ENCODE data around the gene GNG13. TPM values are rescaled to one million over a fixed set of nuclear protein-coding genes. Genes with fewer than 3 reads are reported as not detected.

GNG13 gene
- total RNA-seq, 1 donor from 2014 or later = not detected

DNA sequence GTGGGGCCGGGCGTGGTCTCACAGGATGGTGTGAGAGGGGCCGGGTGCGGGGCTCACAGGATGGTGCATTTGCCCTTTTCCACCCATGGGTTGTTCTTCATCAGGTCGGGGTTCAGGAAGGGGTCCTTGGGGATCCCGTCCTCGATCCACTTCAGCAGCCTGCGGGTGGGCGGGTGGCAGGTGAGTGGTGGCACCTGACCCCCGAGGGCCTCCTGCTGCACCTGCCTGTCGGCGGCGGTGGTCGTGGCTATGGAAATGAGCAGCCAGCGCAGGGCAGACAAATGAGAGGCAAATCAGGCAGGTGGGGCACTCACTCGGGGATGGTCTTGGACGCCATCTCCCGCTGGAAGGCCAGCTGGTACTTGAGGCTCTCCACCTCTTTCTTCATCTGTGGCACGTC lies 1.9 kb downstream of the GNG13 start:
- ATAC-seq (ENCODE audit: poor library complexity) = no peak
- DNase-seq = no peak
- intact Hi-C loops (cut with DNase I) = no loop called here

DNA sequence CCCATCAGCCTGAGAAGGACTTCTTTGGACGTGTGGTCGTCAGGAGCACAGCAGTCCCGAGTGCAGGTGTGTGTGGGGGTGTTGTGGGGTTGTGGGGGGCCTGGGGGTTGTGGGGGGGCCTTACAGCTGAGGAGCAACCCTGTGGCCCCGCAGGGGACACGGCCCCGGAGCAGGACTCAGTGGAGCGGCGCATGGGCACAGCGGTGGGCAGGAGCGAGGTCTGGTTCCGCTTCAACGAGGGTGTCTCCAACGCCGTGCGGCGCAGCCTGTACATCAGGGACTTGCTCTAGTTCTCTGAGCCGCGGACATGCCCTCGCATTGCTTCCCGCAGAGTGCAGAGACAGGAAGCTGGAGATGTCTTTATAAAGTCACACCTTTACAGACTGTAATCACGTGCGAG lies 2.8 kb downstream of the GNG13 start:
- DNase-seq (no peak), ATAC-seq (ENCODE audit: poor library complexity) (no peak)
- intact Hi-C loops (cut with DNase I) = no loop called here

DNA sequence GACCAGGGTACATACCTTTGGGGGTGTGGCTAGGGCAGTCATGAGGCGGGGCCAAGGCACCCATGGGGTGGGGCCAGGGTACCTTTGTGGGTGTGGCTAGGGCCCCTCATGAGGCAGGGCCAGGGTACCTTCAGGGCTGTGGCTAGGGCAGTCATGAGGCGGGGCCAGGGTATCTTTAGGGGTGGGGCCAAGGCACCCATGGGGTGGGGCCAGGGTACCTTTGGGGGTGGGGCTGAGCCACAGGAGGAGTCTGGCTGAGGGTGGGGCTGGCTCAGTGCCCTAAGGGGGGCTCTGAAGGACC lies 3.5 kb downstream of the GNG13 start:
- intact Hi-C loops (cut with DNase I) = no loop called here

DNA sequence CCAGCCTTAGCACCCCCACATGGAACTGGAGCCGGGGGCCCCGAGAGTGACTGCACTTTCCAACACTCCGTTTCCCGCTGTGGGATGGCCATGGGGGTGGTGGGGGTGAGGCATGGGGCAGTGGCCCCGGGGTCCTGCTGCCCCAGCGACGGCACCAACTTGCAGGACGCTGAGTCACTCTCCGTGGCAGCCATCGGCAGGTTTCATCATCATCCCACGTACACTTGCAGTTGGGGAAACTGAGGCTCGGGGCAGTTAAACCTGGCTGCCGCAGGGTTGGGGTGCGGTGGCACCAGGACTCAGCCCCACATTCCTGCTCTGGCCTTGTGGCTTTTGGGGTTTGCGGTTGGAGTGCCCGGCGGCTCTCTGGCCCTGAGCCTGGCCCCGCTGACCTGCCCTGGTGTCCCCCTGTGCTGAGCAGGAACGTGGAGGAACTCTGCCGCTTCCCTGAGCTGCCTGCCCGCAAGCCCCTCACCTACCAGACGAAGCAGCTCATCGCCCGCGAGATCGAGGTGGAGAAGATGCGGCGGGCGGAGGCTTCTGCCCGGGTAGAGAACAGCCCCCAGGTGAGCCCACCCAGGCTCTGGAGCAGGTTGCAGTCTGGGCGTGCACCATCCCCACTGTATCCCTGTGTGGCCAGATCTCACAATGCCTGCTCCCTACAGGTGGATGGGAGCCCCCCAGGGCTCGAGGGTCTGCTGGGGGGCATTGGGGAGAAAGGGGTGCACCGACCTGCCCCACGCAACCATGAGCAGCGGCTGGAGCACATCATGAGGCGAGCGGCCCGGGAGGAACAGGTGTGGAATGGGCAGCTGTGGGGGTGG lies 4.0 kb downstream of the GNG13 start:
- DNase-seq = no peak
- intact Hi-C loops (cut with DNase I) = no loop called here
- ATAC-seq (ENCODE audit: poor library complexity) = no peak

More for the DNA sequence above, 3.5 kb downstream of the GNG13 start:
- DNase-seq (no peak), ATAC-seq (ENCODE audit: poor library complexity) (no peak)

DNA sequence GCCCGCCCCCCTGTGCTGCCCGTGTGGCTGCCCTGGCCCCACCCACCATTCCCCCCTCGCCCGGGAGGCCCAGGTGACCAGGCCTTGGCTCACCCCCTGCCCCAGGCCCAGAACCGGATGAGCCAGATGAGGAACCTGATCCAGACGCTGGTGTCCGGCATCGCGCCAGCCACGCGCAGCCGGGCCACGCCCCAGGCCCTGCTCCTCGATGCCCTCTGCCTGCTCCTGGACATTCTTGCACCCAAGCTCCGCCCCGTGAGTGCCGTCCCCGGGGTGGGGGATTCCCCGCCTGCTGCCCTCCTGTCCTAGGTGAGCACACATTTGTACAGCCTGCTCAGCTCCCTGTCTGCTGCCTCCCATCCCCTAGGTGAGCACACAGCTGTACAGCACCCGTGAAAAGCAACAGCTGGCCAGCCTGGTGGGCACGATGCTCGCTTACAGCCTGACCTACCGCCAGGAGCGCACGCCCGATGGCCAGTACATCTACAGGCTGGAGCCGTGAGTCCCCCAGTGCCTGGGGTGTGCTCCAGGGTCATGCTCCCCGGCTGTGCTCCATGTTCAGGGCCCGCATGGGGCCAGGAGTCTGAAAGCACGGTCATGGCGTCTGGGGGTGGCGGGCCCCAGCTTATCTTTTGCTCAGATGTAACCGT lies 4.8 kb downstream of the GNG13 start:
- no peak for DNase-seq
- no peak for ATAC-seq (ENCODE audit: poor library complexity)
- intact Hi-C loops (cut with DNase I) = no loop called here

DNA sequence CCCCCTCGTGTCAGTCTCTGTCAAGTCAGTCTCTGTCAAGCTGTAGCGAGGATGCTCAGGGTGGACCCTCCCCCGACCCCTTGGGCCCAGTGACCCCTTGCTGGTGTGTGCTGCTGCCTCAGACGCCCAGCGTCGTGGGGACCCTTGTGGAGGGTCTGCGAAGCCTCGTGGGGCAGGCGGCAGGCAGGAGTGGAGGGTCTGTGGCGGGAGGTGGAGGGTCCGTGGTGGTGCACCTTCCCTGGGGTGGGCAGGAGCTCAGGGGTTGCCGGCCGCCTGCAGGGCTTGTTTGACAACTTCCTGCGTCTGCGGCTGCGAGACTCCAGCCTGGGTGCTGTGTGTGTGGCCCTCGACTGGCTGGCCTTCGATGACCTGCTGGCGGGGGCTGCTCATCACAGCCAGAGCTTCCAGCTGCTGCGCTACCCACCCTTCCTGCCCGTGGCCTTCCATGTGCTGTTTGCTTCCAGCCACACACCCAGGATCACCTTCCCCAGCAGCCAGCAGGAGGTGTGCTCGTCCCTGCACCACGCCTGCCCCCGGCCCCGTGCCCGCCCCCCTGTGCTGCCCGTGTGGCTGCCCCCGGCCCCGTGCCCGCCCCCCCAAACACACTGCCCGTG lies 5.6 kb downstream of the GNG13 start:
- DNase-seq (no peak), ATAC-seq (ENCODE audit: poor library complexity) (no peak)
- intact Hi-C loops (cut with DNase I) = no loop called here

DNA sequence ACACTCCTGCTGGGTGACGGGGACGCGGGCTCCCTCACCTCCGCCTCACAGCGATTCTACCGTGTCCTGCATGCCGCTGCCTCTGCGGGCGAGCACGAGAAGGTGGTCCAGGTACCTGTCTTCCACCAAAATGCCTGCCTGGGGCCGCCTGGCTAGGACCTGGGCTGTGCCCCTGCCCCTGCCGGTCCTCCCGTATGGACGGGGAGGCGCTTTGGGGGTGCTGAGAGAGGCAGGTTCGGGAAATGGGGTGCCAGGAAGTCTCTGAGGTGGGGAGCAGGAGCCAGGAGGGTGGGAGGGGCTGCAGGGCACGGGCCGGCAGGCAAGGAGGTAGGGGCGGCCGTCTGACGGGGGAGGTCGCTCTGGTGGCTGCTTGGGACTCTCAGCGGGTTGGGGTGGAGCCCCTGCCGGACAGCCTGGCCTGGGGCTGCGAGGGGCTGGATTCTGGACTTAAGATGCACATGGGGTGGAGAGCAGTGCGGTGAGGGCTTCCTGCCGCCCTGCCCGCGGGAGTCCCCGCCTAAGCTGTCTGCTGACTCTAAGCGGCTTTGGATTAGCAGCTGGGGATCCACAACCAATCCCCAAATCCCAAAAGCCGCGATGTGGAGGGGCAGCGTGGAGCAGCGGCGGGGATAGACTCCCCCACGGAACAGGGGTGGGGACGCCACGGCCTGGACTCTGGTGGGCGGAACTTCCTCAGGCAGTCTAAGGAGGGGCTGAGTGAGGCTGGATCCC lies 6.3 kb downstream of the GNG13 start:
- DNase-seq (no peak), ATAC-seq (ENCODE audit: poor library complexity) (no peak)
- intact Hi-C loops (cut with DNase I) = no loop called here

DNA sequence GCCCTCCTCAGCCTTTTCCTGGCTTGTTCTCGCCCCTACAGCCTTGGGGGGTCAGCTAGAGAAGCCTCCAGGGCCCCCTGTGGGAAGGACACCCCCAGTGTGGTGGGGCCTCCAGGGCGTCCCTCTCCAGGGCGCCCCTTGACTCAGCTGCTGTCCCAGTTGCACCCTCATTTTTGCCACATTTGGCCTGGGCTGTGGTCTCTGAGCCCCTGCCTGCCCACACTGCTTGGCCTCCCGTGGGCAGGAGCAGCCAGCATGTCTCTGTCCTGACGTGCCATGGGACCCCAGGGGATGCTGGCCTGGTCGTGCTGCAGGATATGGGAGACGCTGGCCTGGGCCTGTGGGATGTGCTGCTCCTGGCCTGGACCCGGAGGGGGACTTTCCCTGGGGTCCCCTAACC lies 7.1 kb downstream of the GNG13 start:
- intact Hi-C loops (cut with DNase I) = no loop called here
- DNase-seq = no peak
- ATAC-seq (ENCODE audit: poor library complexity) = no peak

DNA sequence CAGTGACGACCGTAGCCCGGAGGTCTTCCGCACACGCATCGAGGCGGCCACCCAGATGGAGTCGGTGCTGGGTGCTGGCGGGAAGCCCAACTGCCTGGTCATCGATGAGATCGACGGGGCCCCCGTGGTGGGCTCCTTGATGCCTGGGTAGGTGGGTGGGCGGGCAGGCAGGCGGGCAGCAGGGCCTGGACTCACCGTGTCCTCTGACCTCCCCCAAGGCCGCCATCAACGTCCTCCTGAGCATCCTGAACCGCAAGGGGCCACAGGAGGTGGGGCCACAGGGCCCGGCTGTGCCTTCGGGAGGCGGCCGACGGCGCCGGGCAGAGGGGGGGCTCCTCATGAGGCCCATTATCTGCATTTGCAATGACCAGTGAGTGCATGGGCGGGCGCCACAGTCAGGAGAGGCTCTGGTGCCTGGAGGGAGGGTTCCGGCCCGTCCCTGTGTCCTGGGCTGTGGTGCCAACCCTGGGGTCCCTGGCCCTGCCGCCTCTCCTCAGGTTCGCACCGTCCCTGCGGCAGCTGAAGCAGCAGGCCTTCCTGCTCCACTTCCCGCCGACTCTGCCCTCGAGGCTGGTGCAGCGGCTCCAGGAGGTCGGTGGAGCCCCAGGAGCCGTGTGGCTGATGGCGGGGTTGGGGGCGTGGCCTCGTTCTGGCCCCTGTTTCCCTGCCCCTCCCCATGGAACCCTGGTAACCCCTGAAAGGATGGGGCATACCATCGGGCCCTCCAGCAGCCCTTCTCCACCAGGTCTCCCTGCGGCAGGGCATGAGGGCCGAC lies 8.1 kb downstream of the GNG13 start:
- intact Hi-C loops (cut with DNase I) = no loop called here
- no peak for ATAC-seq (ENCODE audit: poor library complexity)

DNA sequence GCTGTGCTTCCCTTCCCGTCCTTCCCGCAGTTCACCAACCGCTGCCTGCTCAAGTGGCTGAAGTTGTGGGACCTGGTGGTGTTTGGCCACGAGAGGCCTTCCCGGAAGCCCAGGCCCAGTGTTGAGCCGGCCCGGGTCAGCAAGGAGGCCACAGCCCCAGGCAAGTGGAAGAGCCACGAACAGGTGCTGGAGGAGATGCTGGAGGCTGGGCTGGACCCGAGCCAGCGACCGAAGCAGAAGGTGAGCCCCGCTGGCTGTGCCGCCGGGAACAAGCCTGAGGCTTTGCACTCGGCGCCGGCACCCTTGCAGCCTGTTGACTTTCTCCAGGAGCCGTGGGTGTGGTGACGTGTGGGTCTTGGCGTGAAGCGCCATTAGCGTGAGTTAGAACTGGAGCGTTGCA lies 9.4 kb downstream of the GNG13 start:
- DNase-seq (no peak), ATAC-seq (ENCODE audit: poor library complexity) (no peak)
- intact Hi-C loops (cut with DNase I) = no loop called here

More for the DNA sequence above, 8.1 kb downstream of the GNG13 start:
- DNase-seq = no peak

DNA sequence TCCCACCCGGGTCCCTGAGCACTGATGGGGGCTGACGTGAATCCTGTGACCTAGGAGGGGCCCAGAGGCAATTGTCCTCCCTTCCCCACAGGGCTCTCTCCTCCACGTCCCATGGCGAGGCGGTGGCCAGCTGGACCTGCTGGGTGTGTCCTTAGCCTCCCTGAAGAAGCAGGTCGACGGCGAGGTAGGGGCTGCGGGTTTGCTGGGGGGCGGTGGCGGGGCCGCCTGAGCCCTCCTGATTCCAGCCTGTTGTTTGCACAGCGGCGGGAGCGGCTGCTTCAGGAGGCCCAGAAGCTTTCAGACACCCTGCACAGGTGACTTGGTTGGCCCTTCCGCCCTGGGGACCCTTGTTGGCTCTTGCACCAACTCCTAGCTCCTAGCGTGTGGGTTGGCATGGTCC lies 10.4 kb downstream of the GNG13 start:
- ATAC-seq (ENCODE audit: poor library complexity) (no peak), DNase-seq (no peak)
- intact Hi-C loops (cut with DNase I) = no loop called here

DNA sequence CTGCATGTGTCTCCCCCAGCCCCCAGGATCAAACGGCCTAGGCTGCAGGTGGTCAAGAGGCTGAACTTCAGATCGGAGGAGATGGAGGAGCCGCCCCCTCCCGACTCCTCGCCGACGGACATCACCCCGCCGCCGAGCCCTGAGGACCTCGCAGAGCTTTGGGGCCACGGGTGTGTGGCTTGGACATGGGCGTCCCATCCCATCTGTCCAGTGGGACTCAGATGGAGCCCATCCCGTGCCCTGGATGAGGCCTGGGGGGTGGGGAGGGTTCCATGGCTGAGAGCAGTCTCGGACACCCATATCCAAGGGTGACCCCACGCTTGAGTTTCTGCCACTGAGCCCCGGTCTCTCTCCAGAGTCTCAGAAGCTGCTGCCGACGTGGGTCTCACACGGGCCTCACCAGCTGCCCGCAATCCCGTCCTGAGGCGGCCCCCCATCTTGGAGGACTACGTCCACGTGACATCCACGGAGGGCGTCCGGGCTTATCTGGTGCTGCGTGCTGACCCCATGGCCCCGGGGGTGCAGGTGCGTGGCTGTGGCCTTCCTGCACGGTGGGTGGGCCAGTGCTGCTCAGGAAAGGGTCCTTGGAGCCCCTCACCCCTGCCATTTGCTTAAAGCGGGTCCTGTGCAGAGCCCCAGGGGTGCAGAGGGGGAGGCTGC lies 11.2 kb downstream of the GNG13 start:
- DNase-seq (no peak), ATAC-seq (ENCODE audit: poor library complexity) (no peak)
- intact Hi-C loops (cut with DNase I) = no loop called here

DNA sequence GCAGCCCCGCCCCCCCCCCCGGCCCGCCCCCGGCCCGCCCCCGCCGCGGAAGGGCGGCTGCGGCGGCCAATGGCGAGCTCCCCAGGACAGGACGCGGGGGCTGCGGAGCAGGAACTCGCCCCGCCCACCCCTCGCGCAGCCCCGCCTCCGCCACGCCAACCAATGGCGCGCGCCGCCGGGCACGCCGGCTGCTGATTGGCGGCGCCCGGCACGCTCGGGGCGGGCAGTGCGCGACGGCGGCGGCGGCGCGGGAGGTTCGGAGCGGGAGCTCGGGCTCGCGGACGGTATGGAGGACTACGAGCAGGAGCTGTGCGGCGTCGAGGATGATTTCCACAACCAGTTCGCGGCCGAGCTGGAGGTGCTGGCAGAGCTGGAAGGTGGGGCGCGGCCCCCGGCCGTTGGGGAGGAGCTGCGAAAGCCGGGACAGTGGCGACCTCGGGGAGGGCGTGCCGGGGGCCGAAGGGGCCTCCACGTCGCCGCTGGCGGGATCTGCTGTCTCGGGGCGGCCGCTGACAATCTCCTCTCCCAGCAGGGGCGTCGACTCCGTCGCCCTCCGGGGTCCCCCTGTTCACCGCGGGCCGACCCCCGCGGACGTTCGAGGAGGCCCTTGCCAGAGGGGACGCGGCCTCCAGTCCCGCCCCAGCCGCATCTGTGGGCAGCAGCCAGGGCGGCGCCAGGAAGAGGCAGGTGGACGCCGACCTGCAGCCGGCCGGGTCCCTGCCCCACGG lies 12.0 kb downstream of the GNG13 start, which contains the start of gene CHTF18:
Gene CHTF18 (plus strand): TSS at position 222 of the 728 bp plus-strand sequence. CDS start 65 bp downstream, at position 287.
- intact Hi-C loops (cut with DNase I) = no loop called here
- peak; percentile 96 for ATAC-seq (ENCODE audit: poor library complexity)

DNA sequence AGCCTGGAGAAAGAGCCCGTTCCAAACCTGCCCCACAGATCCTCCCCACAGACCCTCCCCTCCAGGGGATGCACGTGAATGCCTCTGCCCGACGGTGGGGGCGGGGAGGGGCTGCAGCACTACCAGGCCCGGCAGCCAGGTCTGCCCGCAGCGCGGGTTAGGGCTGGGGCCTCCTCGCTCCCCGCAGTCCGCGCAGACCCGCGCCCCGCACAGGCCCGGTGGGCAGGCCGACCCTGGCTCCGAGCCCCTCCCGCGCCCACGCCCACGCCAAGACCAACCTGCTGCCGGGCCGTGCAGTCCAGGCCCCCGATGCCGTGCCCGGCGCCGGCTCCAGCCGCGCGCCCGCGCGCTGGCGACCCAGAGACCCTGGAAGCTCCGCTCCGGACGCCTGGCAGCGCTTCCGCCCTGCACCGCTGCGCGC lies 12.5 kb downstream of the GNG13 start, which contains the start of gene RPUSD1:
Gene RPUSD1 (minus strand): TSS at position 404 of the 421 bp plus-strand sequence. CDS start 644 bp downstream, outside the sequence.
- intact Hi-C loops (cut with DNase I) = no loop called here
- DNase-seq = no peak
- ATAC-seq (ENCODE audit: poor library complexity) = no peak

More for the DNA sequence above, 12.0 kb downstream of the GNG13 start, which contains the start of gene CHTF18:
- peak; percentile 94 for DNase-seq

DNA sequence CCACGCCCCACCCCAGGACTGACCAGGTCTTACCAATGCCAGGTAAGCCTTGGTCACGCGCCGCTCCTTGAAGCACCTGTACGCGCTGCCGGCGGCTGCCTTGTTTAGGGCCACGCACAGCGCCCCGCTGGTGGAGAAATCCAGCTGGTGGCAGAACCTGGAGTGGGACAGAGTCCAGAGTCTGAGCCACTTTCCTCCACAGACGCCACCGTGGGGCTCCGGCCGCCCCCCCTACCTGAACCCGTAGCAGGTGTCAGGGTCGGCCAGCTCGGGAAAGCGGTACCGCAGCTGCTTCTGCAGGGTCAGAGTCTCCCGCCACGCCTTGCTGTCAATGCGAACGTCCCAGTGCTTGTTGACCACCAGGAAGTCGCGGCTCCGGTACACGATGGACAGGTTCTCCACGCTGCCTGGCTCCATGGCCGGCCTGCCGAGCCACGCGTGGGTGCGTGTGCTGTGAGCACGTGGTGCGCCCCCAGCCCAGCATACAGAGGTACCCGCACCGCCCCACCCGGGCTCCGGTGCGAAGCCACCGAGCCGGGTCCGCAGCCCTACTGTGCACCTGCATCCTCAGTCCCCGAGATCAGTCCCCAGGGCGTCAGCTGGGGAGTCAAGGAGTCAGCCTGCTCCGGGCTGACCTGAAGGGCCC lies 13.1 kb downstream of the GNG13 start:
- intact Hi-C loops (cut with DNase I) = no loop called here
- no peak for ATAC-seq (ENCODE audit: poor library complexity)

More for the DNA sequence above, 13.1 kb downstream of the GNG13 start:
- no peak for DNase-seq

All from Right ventricle myocardium superior (tissue), 1 donor.